GM19238 (cell line): Measurements from ENCODE around the gene RPS26.

Source experiments
- DNase-seq: peaks from one replicate; pipeline ENCODE4 v3.0.0; 2011; ENCODE audit warnings: low spot score; ENCODE audit not compliant: insufficient read length

RPS26 gene

DNA sequence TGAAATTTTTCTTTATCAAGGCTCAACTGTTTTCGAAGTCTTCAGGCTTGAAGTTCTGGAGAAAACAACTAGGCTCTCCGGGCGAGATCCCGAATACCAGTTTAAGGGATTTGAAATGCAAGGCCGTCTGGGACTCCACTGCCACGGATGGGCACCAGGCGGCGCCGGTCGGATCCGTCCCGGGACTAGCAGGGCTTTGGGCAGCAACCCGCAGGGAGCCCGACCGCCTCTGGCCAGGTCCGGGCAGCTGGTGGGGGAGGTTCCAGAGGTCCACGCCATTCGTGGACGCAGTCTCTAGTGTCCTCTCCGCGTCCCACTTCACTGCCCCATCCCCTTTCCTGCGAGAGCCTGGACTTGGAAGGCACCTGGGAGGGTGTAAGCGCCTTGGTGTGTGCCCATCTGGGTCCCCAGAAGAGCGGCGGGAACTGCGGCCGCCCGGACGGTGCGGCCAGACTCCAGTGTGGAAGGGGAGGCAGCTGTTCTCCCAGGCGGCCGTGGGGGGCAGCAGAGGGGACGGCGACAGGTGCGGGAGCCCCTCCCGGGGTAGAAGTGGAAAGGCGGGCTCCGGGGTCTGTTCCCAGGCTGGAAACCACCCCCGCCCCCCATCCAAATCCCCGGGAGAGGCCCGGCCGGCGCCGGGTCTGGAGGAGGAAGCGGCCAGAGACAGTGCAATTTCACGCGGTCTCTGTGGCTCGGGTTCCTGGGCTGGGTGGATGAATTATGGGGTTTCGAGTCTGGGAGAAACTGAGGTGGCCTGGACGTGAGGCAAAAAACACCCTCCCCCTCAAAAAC lies 37.4 kb downstream of the RPS26 start:
- peak; percentile 68 for DNase-seq

- peak; percentile 33 for DNase-seq
Observed at GRCh38 chr12:56079723-56080555, 38.2 kb downstream of the RPS26 start, which contains the start of gene ERBB3. Gene ERBB3 (plus strand): TSS chr12:56080165. CDS start chr12:56080301, 136 bp downstream.

DNA sequence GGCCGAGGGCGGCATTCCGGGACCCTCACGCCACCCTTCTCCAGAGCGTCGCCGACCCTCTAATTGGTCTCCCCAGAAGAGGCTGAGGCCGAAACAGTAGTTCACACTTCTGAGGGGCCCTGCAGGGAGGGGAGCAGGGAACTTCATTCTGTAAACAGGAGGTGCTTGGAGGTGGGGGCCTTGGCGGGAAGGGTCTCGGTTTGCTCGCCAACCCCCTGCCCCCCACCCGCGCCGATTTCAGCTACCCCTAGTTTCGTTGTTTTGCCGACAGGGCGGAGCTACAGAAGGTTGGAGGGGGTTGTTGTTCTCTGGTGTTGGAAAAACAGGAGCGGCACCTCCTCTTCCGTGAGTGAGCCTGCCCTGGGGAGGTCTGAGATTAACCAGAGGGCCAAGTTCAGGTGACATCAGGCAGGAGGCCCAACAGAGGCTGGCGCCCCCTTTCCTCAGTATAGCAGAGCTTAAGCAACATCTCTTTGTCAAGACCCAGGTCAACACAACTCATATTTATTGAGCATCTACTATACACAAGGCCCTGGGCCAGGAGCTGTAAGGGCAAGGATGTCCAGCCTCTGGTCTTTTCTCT lies 38.9 kb downstream of the RPS26 start:
- DNase-seq: no peak

GRCh38 chr12:56081393-56082347 lies 40.0 kb downstream of the RPS26 start:
- no peak for DNase-seq

DNA sequence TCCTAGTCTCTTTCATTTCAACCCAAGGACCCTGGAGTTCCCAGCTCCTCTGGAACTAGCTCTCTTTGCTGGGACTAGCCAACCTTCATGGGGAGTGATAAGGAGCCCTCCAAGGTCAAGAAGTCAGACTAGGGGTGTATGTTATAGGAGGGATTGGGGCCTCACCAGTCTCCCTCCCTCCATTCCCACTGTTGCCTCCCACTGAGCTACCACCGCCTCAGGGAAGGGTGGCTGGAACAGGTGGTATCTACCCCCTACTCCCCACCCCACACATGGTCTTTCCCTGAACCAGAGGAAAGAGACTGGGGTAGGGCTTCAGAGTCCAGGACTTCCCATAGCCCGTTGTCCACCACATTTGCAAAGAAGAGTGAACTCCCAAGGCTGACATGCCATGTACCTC lies 40.7 kb downstream of the RPS26 start:
- no peak for DNase-seq

DNA sequence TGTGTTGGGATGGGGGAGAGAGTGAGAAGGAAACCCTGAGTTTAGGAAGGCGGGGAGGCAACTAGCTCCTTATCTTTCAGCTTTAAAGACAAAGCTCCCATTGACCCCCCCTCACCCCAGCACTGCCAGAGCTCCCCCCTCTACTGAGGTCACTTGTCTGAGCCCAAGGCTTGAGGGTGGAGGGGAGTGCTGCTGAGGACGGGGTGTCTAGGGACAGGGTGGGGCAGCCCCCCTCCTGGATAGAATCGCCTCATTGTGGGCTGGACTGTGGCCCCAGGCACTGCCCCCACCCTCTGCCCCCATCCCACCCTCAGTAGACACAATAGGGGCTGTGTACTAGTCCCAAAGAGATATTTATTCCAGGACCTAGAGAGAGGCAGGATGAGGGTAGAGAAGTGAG lies 41.2 kb downstream of the RPS26 start:
- no peak for DNase-seq

GRCh38 chr12:56084958-56085543 lies 43.3 kb downstream of the RPS26 start:
- DNase-seq: no peak

GRCh38 chr12:56086096-56086495 lies 44.4 kb downstream of the RPS26 start:
- no peak for DNase-seq

DNA sequence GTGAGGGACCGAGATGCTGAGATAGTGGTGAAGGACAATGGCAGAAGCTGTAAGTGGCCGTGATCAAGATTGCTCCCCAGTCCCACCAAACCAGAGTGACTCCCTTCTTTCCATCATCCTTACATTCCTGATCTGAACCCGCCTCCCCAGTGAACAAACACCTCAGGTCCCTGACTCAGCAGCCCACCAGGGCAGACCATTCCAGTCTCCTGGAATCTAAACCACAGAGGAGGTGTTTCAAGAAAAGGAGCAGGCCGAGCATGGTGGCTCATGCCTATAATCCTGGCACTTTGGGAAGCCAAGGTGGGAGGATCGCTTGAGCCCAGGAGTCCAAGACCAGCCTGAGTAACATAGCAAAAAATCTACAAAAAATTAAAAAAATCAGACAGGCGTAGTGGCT lies 44.9 kb downstream of the RPS26 start:
- no peak for DNase-seq

GRCh38 chr12:56087220-56087619 lies 45.5 kb downstream of the RPS26 start:
- DNase-seq: no peak
